NCI-H526 treated with DMSO at 0.1 percent for 48 hours (cell line): ENCODE measurements around the gene GNB3.
A peak's percentile ranks its signal among the peaks of the same experiment; 100 is the strongest.
"Not testable (repeated sequence)": the region's sequence is repeated elsewhere in the genome, so short reads cannot be mapped to it uniquely, and the experiment has no call there.

ENCODE experiments used
- DNase-seq: peaks from one replicate; lab custom pipeline; 2025; lab: John Stamatoyannopoulos, UW

The GNB3 gene

DNA sequence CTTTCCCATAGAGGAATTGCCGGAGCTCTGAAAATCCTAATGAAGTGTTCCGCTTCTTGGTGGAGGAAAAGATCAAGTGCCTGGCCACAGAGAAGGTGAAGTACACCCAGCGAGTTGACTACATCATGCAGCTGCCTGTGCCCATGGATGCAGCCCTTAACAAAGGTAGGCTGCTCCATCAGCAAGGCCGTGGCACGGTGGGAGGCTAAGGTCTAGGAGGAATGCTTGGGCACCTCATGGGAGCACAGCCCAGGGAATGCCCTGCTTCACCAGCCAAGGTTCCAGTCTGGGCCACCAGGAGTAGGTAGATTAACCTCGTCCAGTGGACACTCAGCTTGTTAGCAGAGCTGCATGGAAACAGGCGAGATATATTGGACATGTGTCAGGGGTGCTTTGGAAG lies 20.2 kb downstream of the GNB3 start:
- no peak for DNase-seq

- DNase-seq, result no peak
Observed at GRCh38 chr12:6861391-6861790, 20.7 kb downstream of the GNB3 start.

DNA sequence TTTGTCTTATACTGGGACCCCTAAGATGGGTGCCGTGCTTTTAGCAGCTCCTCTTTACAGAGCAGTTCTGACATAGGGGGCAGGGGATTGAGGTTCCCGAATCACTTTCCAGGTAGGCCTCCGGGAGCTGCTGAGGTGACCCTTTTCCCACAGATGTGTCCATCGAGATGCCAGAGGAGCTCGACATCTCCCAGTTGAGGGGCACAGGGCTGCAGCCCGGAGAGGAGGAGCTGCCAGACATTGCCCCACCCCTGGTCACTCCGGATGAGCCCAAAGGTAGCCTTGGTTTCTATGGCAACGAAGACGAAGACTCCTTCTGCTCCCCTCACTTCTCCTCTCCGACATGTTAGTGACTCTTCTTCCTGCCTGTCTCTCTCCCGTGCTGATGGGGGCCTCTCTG lies 22.3 kb downstream of the GNB3 start:
- no peak for DNase-seq

DNA sequence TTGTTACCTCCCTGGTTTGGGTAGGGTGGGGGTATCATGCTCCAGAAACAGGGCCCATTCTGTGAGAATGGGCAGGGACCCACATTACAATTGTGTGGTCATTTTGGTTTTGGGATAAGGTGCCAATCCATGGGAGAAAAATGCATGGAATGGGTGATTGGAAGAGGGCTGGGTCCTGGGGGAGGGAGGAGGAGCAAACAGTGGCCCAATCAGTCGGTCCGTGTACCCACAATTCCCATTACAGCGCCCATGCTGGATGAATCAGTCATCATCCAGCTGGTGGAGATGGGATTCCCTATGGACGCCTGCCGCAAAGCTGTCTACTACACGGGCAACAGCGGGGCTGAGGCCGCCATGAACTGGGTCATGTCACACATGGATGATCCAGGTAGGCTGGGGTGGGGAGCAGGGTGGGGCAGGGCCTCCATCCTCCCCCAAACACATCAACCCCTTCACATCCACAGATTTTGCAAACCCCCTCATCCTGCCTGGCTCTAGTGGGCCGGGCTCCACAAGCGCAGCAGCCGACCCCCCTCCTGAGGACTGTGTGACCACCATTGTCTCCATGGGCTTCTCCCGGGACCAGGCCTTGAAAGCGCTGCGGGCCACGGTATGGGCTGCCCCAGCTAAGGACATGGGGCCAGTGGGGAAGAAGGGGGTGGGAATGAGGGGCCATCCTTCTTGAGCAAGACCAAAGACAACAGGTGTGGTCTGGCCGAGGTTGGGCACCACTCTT lies 23.0 kb downstream of the GNB3 start:
- DNase-seq, result no peak

DNA sequence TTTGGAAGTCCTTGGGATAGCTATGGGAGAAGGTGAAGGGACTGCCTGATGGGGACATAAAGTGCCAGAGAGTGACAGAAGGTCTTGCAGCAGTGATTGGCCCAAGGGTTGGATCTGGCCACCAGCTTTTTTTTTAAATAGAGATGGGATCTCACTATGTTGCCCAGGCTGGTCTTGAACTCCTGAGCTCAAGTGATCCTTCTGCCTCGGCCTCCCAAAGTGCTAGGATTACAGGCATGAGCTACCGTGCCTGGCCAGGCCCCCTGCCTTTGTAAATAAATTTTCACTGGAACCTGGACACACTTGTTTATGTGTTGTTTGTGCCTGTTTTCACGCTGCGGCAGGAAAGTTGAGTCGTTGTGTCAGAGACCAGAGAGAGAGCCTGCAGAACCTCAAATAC lies 24.6 kb downstream of the GNB3 start:
- not testable (repeated sequence) for DNase-seq

DNA sequence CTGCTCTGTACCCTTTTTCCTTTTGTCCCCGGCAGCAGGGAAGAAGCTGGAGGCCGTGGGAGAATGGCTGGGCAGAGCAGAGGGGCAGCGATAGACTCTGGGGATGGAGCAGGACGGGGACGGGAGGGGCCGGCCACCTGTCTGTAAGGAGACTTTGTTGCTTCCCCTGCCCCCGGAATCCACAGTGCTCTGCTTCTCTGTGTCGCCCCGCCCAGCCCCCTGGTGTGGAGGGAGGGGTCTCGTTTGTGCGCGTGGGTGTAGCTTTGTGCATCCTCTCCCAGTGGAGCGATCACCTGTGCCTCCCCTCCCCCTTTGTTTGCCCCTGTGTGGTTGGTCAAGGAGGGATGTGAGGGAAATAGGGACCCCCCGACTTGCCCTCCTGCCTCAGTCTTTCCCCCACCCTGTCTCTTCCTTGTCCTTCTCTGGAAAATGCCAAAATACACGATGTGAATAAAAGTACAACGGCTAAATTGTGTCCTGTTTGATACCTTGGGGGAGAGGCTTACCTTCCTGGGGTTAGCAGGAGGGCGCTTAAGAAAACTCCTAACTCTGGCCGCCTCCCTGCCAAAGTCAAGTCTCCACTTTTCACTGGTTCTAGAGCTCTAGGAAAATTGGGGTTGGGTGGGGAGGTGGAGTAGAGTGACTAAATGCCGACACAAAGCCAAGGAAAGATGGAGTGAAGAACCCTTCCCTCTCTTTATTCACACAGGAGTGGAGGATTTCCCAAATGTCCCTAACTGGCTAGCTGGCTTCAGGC lies 25.6 kb downstream of the GNB3 start:
- DNase-seq, result no peak

- DNase-seq, result no peak
Observed at GRCh38 chr12:6866920-6867412, 26.2 kb downstream of the GNB3 start.

GRCh38 chr12:6867413-6868210 lies 26.9 kb downstream of the GNB3 start, which contains the start of gene TPI1:
Gene TPI1, plus strand, starts transcription at chr12:6867531. Its CDS starts 36 bp downstream, at chr12:6867567.
- peak; percentile 69 for DNase-seq

GRCh38 chr12:6868211-6869048 lies 27.7 kb downstream of the GNB3 start:
- no peak for DNase-seq

DNA sequence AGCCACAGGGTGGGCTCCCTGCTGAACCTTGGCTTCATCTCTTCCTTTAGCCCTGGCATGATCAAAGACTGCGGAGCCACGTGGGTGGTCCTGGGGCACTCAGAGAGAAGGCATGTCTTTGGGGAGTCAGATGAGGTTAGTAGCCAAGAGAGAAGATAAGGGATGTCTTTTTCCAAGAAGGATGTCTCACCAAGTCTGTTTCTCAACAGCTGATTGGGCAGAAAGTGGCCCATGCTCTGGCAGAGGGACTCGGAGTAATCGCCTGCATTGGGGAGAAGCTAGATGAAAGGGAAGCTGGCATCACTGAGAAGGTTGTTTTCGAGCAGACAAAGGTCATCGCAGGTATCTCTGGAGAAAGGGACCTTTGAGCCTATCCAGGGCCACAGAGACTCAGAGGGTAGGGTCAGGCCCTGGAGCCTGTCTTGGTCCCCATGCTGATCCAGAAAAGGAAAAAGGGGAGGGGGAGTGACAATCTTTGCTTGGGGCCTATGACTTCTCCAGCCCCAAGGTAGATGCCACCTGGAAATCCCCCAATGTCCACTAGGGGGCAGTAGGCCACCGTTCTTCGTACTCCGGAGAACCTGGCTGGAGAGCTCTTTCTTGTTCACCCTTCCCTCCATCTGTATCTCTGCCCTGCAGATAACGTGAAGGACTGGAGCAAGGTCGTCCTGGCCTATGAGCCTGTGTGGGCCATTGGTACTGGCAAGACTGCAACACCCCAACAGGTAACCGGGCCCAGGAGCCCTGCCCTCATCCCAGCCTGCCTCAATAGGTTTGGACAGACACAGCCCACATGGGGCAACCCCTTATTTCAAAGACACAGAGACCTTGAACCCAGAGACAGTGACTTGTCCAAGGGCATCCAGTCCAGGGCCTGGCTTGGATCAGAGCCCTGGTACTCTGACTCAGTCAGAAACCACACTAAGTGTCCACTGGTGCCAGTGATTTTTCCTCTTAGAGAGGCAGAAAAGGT lies 28.6 kb downstream of the GNB3 start:
- peak; percentile 64 for DNase-seq

GRCh38 chr12:6870304-6870703 lies 29.6 kb downstream of the GNB3 start:
- not testable (repeated sequence) for DNase-seq

- DNase-seq, result peak; percentile 21
Observed at GRCh38 chr12:6871052-6871957, 30.6 kb downstream of the GNB3 start.

DNA sequence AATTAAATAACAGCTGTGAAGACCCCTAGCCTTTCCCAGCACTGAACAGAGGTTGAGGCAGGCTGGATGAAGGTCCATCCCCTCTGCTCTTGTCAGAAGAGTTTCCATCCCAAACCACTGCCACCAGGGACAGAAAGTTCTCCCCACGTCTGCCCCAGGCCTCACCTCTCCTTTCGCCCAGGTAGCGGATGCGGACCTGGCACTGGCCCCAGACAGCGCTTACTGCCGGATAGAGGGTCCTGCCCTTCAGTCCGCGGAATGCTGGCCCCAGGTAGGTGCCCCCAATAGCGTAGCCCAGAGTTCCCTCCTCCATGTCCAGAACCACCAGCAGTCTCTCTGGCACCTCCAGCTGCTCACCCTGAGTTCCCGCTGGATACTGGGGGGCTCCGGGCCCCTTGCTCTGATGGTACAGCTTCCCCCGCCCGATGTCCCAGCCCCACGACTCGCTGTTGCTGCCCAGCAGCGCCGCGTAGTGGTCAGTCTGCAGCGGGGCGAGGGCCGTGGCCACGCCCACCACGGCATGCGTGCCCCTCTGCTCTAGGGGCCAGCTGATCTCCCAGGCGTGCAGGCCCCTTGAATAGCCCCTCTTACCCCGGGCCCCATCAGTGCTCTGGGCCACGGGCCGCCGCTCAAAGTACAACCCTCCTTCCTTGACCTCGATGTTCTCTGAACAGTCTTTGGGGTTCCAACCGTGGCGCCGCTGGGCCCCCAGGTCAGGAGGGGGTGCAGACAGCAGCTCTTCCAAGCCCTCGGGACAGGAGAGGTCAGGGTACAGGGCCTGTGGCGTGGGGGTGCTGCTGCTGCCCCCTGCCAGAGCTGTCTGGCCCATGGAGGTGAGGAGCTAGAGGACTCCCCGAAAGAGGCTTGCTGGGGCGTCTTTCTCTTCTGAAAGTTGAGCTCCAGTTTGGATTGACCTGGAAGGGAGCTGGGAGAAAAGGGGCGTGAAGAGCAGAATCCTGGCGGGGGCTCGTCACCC lies 31.6 kb downstream of the GNB3 start:
- DNase-seq, result no peak

GRCh38 chr12:6873094-6874014 lies 32.6 kb downstream of the GNB3 start, which contains the start of gene SPSB2:
Gene SPSB2, minus strand, starts transcription at chr12:6873303. Its CDS starts 402 bp downstream, at chr12:6872901.
- peak; percentile 93 for DNase-seq

DNA sequence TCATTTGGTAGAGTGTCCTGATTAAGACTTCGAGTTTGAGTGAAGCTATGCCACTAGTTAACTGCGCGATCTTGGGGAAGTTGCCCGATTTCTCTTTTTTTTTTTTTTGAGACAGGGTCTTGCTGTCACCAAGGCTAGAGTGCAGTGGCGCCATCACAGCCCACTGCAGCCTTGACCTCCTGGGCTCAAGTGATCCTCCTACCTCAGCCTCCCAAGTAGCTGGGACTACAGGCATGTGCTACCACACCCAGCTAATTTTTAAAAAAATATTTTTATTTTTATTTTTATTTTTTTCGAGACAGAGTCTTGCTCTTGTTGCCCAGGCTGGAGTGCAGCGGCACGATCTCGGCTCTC lies 33.3 kb downstream of the GNB3 start:
- not testable (repeated sequence) for DNase-seq

GRCh38 chr12:6879824-6880223 lies 39.1 kb downstream of the GNB3 start:
- not testable (repeated sequence) for DNase-seq

- DNase-seq, result no peak
Observed at GRCh38 chr12:6883252-6883651, 42.5 kb downstream of the GNB3 start.
